Measurements from ENCODE around the gene PPP1R3F. TPM values are rescaled to one million over a fixed set of nuclear protein-coding genes. Genes with fewer than 3 reads are reported as not detected.

Gene PPP1R3F
- total RNA-seq, 4 donors from 2014 or later, result 2.6 to 6.5 (median 4.6) TPM

GRCh38 chrX:49249071-49249470 is 20.5 kb upstream of the PPP1R3F start:
- DNase-seq (ENCODE audit: low spot score) (no peak), ATAC-seq (ENCODE audit: low FRiP score) (no peak)
- TF ChIP-seq CTCF (IDR thresholded peaks at IDR 0.05), result no peak

GRCh38 chrX:49249616-49250015 is 20.0 kb upstream of the PPP1R3F start:
- TF ChIP-seq CTCF (IDR thresholded peaks at IDR 0.05), result no peak
- ATAC-seq (ENCODE audit: low FRiP score) (no peak), DNase-seq (ENCODE audit: low spot score) (no peak)

- ATAC-seq (ENCODE audit: low FRiP score) (no peak), DNase-seq (ENCODE audit: low spot score) (no peak)
- TF ChIP-seq CTCF (IDR thresholded peaks at IDR 0.05), result no peak
These were observed 19.5 kb upstream of the PPP1R3F start for GRCh38 chrX:49250066-49250465.

- DNase-seq (ENCODE audit: low spot score) (no peak), ATAC-seq (ENCODE audit: low FRiP score) (no peak)
- no peak for TF ChIP-seq CTCF (IDR thresholded peaks at IDR 0.05)
These were observed 19.0 kb upstream of the PPP1R3F start for GRCh38 chrX:49250578-49250977.

- no peak for ATAC-seq (ENCODE audit: low FRiP score)
- no peak for DNase-seq (ENCODE audit: low spot score)
- TF ChIP-seq CTCF (IDR thresholded peaks at IDR 0.05), result no peak
These were observed 18.3 kb upstream of the PPP1R3F start for GRCh38 chrX:49251325-49251724.

- DNase-seq (ENCODE audit: low spot score), result no peak
- no peak for TF ChIP-seq CTCF (IDR thresholded peaks at IDR 0.05)
- no peak for ATAC-seq (ENCODE audit: low FRiP score)
These were observed 15.0 kb upstream of the PPP1R3F start for GRCh38 chrX:49254639-49255038.

- no peak for ATAC-seq (ENCODE audit: low FRiP score)
- no peak for DNase-seq (ENCODE audit: low spot score)
- TF ChIP-seq CTCF (IDR thresholded peaks at IDR 0.05), result no peak
These were observed 13.2 kb upstream of the PPP1R3F start for GRCh38 chrX:49256268-49256995.

All from omental fat pad (tissue), 4 donors.